Activated naive CD4-positive, alpha-beta T cell treated with anti-CD3 and anti-CD28 coated beads, Interleukin-2, amount 50 U/mL, for 24 hours (primary cell): ENCODE data around the gene TRAPPC10.

ENCODE experiments used
- H3K27ac Mint-ChIP-seq: one replicate; pipeline ENCODE4 v1.8.0; 2021; ENCODE audit warnings: mild to moderate bottlenecking, mixed read lengths
- H3K27me3 Mint-ChIP-seq: one replicate; pipeline ENCODE4 v1.8.0; 2021; ENCODE audit warnings: mixed read lengths
- H3K36me3 Mint-ChIP-seq: one replicate; pipeline ENCODE4 v1.8.0; 2021; ENCODE audit warnings: mixed read lengths
- H3K4me1 Mint-ChIP-seq: one replicate; pipeline ENCODE4 v1.8.0; 2021; ENCODE audit warnings: mixed read lengths
- H3K4me3 Mint-ChIP-seq: one replicate; pipeline ENCODE4 v1.8.0; 2021; ENCODE audit warnings: mild to moderate bottlenecking, mixed read lengths
- H3K9me3 Mint-ChIP-seq: one replicate; pipeline ENCODE4 v1.8.0; 2021; ENCODE audit warnings: mixed read lengths

Gene TRAPPC10

DNA sequence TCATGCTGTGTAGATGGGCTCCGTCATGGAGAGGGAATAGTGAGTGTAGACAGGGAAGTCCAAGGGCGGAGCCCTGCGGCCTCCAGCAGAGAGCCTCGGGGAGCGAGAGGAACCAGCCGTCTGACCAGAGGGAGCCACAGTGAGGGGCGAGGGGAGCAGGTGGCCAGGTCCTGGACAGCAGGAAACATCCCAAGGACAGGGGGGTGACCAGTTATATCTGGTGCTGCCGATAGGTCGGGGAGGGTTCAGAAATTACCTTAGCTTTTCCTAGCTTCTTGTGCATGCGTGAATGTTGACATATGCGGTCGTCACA is 46.5 kb downstream of the TRAPPC10 start:
- no peak overlapping the region for H3K4me3 Mint-ChIP-seq
- H3K4me1 Mint-ChIP-seq = peaks cover 18% of the 10 kb centered on the region
- no peaks in the 10 kb centered on the region for H3K27me3 Mint-ChIP-seq
- peak overlapping the region; percentile 74 for H3K27ac Mint-ChIP-seq
- H3K9me3 Mint-ChIP-seq = no peaks in the 10 kb centered on the region
- H3K36me3 Mint-ChIP-seq = peaks cover 7% of the 10 kb centered on the region

DNA sequence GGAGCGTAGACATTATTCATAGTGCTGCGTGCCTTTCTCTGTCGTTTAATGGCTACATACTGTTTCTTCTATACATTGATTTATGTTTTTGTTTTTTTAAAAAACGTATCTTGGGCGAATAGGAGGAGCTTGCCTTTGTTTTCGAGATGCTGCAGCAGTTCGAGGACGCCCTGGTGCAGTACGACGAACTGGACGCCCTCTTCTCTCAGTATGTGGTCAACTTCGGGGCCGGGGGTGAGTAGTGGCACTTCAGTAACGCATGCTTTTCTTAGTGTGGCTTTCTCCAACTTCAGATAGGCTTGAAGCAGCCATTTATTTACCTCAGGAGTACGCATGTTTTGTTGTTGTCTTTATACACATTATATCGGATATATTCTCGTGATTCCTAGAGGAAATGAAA is 46.9 kb downstream of the TRAPPC10 start:
- H3K27ac Mint-ChIP-seq = no peak overlapping the region
- no peaks in the 10 kb centered on the region for H3K9me3 Mint-ChIP-seq
- H3K4me1 Mint-ChIP-seq = peaks cover 22% of the 10 kb centered on the region
- H3K27me3 Mint-ChIP-seq = no peaks in the 10 kb centered on the region
- no peak overlapping the region for H3K4me3 Mint-ChIP-seq
- peaks cover 7% of the 10 kb centered on the region for H3K36me3 Mint-ChIP-seq

DNA sequence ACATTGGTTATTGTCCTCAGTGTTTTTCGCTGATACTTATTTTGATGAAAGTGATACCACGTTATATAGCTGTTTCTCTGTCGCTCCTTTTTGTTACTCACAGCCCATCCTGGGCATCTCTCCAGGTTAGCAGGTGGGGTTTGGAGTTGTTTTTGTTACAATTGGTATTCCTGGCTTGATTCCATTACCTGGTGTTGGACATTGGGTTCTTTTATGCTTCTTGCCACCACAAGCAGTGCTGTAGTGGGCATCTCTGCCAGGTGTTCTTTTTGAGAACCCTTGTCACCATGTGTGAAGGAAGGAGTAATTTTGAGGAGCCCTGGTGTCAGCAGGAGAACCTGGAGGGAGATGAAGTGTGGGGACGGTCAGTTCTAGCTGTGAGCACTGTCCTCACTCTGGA is 47.6 kb downstream of the TRAPPC10 start:
- Mint-ChIP-seq H3K27me3 (no peaks in the 10 kb centered on the region), H3K9me3 (no peaks in the 10 kb centered on the region), H3K36me3 (peaks cover 10% of the 10 kb centered on the region), H3K4me3 (no peak overlapping the region), H3K27ac (no peak overlapping the region), H3K4me1 (peaks cover 25% of the 10 kb centered on the region)

DNA sequence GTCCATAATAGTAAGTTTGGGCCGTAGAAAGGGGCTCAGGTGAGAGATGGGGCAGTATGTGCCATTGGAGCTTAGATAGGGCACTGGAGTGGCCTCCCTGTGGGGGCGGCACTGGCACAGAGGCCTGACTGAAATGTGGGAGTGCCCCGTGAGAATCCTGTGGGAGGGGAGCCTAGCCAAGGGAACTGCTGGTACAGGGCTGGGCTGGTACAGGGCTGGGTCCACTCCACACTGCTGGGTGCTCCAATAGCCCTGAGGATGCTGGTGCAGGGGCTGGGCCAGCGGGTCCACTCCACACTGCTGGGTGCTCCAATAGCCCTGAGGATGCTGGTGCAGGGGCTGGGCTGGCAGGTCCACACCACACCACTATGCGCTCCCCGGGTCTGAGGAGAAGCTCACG is 50.3 kb downstream of the TRAPPC10 start:
- no peak overlapping the region for H3K27ac Mint-ChIP-seq
- peaks cover 51% of the 10 kb centered on the region for H3K4me1 Mint-ChIP-seq
- no peaks in the 10 kb centered on the region for H3K27me3 Mint-ChIP-seq
- H3K4me3 Mint-ChIP-seq = no peak overlapping the region
- no peaks in the 10 kb centered on the region for H3K9me3 Mint-ChIP-seq
- peaks cover 14% of the 10 kb centered on the region for H3K36me3 Mint-ChIP-seq

DNA sequence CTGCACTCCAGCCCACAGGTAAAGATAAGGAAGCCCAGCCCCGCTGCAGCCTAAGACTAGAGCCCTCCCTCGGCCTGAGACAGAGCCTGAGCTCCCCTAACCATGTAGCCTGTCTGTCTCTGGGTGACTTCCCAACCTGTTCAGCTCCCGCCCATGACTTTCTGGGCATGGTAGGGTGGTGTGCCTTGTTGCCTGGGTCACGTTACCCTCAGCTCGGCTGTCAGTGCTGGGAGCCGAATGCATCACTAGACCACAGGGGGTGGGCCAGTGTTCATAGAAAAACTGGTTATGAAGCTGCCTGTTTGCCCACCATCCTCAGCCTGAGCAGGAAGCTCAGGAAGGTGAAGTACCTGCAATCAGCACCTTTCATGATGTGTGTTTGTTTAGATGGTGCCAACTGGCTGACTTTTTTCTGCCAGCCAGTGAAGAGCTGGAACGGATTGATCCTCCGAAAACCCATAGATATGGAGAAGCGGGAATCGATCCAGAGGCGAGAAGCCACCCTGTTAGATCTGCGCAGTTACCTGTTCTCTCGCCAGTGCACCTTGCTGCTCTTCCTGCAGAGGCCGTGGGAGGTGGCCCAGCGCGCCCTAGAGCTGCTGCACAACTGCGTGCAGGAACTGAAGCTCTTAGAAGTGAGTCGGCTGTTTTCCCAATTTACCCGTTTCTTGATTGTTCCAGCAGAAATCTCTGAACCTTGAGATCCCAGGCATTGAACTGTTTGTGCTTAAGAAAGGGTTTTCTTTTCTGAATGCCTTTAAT is 51.2 kb downstream of the TRAPPC10 start:
- H3K4me3 Mint-ChIP-seq = no peak overlapping the region
- no peaks in the 10 kb centered on the region for H3K27me3 Mint-ChIP-seq
- peaks cover 10% of the 10 kb centered on the region for H3K36me3 Mint-ChIP-seq
- H3K27ac Mint-ChIP-seq = peak overlapping the region; percentile 53
- H3K4me1 Mint-ChIP-seq = peaks cover 52% of the 10 kb centered on the region
- no peaks in the 10 kb centered on the region for H3K9me3 Mint-ChIP-seq

DNA sequence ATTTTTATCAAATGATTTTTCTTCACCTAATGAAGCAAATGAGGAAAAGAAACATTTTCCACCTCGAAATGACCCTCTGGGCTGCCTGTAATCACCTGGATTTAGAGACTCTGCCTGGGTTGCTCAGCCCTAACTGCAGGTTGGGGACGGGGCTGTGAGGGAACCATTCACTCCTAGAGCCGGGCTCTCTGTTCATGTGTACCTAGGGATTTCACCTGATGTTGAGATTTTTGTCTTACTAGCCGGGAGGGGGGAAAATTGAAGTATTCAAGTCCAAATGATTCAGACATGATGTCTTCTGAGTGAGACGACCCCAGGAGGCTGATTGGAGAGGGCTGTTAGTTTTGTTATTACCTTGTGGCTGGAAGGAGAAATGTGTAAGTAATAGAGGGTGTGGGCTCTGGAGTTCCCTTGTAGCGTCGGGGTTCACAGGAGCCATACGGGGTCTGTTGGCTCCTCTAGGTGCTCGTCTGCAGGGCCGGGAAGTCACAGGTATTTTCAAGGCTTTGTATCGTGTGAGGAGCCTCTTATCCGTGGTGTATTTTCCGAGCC is 52.8 kb downstream of the TRAPPC10 start:
- H3K36me3 Mint-ChIP-seq = peaks cover 8% of the 10 kb centered on the region
- H3K27ac Mint-ChIP-seq = peak overlapping the region; percentile 96
- peaks cover 62% of the 10 kb centered on the region for H3K4me1 Mint-ChIP-seq
- H3K4me3 Mint-ChIP-seq = peak overlapping the region; percentile 74
- no peaks in the 10 kb centered on the region for H3K9me3 Mint-ChIP-seq
- H3K27me3 Mint-ChIP-seq = no peaks in the 10 kb centered on the region

DNA sequence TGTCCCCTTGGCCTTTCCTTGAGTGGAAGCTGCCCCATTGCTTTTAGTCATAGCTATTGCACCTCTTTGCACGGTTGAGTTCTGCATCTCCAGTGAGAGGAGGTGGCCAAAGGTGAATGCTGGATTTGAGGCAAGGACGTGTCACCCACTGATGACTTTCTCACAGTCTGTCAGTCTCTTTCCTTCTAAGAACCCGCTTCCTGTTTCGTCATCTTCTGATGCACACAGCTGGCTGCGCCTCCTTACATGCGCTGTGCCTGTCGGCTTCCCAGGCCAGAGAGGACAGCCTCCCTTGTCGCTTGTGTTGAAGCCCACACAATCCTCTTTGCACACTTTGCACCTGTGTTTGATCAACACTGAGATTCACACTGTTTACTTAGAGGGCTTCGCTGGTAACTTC is 53.3 kb downstream of the TRAPPC10 start:
- Mint-ChIP-seq H3K9me3 (no peaks in the 10 kb centered on the region), H3K27ac (peak overlapping the region; percentile 96), H3K4me1 (peaks cover 64% of the 10 kb centered on the region), H3K4me3 (peak overlapping the region; percentile 74), H3K27me3 (no peaks in the 10 kb centered on the region), H3K36me3 (peaks cover 10% of the 10 kb centered on the region)

DNA sequence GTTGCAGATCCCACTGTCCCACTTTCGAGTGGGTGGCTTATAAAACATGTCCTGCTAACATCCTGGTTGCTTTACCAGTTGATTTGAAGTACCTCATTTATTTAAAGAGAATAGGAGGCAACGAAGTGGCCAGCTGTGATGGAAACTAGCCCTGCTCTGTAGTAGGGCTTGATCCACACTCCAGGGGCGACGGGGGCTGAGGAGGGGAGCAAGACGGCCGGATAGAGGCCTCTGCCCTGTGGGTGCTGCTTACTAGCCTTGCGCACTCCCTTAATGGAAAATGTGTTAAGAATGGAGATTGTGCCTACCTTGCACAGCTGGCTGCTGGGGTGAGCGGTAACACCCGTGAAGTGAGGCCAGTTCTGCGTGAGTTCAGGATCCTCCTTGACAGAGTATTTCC is 54.0 kb downstream of the TRAPPC10 start:
- peak overlapping the region; percentile 96 for H3K27ac Mint-ChIP-seq
- H3K27me3 Mint-ChIP-seq = no peaks in the 10 kb centered on the region
- H3K4me3 Mint-ChIP-seq = peak overlapping the region; percentile 74
- peaks cover 64% of the 10 kb centered on the region for H3K4me1 Mint-ChIP-seq
- H3K9me3 Mint-ChIP-seq = no peaks in the 10 kb centered on the region
- peaks cover 11% of the 10 kb centered on the region for H3K36me3 Mint-ChIP-seq

DNA sequence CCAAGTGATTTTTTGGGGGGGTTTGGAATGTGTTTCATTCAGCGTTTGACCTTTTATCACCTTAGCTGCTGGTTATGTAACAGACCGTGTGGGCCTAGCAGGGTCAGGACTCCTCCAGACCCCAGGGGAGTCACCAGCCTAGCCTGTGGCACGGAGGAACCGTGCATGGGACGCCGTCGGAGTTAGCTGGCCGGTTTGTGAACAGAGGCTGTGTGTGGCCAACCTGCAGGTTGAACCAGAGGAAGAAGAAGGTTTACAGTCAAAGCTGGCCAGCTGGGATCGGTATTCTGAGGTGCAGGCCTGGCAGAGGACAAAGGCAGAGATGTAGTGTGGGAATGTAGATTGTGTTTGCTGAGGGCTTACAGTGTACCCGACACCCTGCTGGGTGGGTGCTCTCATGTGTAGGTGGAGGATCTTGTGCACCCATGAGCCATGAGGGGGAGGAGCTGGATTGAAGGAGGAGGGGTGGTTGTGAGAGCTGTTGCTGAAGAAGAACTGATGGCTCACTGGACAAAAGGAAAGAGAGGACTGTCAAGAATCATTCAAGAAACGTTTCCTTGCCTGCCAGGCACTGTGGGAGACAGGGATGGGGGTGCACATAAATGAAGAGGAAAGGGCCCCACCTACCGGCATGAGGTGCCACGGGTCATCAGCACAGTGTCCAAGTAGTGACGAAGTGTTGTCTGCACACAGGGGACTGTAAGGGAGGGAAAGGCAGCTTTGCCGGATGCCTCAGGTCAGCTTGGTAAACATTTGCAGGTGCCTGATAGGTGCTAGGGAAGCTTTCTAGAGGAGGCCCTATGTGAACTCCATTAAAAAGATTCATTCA is 55.1 kb downstream of the TRAPPC10 start:
- Mint-ChIP-seq H3K27ac (peak overlapping the region; percentile 75), H3K4me3 (no peak overlapping the region), H3K4me1 (peaks cover 64% of the 10 kb centered on the region), H3K27me3 (no peaks in the 10 kb centered on the region), H3K9me3 (no peaks in the 10 kb centered on the region), H3K36me3 (peaks cover 13% of the 10 kb centered on the region)

DNA sequence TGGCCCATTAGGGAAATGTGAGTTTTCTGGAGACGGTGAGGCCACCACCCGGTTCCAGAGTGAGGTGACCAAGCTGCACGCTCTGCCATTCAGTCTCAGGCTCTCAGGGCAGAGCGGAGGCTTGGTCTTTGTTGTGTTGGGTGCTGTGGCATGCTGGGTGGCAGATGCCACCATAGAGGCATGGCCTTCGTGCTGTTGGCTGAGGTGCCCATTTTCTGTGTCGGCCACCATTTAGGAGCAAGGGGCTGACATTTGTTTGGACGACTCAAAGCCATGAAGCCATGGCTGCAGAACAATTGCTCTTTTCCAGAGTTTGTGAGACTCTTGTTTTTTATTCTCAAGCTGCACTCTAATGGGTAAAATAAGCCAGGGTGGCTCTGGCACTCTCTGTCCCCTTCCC is 58.3 kb downstream of the TRAPPC10 start:
- peaks cover 51% of the 10 kb centered on the region for H3K4me1 Mint-ChIP-seq
- H3K9me3 Mint-ChIP-seq = no peaks in the 10 kb centered on the region
- no peaks in the 10 kb centered on the region for H3K27me3 Mint-ChIP-seq
- H3K36me3 Mint-ChIP-seq = peaks cover 12% of the 10 kb centered on the region
- no peak overlapping the region for H3K4me3 Mint-ChIP-seq
- no peak overlapping the region for H3K27ac Mint-ChIP-seq

DNA sequence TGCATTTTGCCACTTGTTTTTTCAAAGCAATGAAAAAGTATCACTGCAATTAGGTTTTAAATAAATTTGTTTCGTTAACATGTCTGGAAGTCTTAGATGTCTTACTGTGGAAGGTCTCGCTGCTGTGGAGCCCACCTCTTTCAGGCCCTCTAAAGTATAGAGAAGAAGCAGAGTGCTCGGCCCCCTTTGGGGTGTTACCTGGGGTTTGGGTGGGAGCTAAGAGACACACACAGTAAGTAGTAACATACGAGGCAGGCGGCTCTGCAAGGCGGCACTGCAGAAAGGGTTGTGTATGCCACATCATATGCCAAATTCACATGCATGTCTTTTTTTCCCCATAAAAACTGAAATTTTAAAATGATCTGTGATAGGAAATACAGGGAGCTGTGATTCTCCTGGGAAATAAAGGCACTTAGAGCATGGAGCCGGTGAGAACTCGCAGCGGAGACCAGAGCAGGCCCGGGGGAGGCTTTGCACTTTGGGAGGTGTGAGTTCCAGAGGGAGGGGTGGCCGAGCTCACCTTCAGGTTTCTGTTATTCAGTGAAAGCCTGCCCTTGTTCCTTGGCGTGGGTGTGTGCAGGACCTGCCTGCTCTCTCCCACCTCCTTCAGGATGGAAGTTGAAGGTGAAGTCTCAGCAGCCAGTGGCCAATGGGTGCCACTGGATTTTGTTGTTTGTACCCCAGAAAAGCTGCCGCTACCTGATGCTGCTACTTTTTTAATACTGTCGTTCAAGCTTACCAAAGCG is 59.4 kb downstream of the TRAPPC10 start:
- peaks cover 14% of the 10 kb centered on the region for H3K36me3 Mint-ChIP-seq
- no peaks in the 10 kb centered on the region for H3K9me3 Mint-ChIP-seq
- H3K4me1 Mint-ChIP-seq = peaks cover 41% of the 10 kb centered on the region
- no peak overlapping the region for H3K4me3 Mint-ChIP-seq
- H3K27ac Mint-ChIP-seq = no peak overlapping the region
- no peaks in the 10 kb centered on the region for H3K27me3 Mint-ChIP-seq

DNA sequence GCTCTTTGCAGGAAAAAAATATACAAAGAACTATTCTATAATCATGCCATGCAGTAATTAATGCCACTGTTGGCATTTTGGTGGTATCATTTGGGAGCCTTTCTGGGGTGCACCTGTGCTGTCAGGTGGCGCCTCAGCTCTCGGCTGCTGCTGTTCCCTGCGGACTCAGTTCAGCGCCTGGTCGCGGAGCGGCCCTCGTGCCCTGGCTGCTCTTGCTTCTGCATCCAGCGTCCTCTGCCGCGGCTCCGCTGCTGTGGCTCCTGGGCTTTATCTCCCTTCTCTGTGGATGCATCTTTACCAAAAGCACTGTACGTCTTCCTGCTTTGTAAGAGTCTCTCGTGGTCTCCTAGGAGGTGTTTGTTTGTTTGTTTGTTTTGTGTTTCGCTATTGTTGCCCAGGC is 60.0 kb downstream of the TRAPPC10 start:
- Mint-ChIP-seq H3K27me3 (no peaks in the 10 kb centered on the region), H3K9me3 (no peaks in the 10 kb centered on the region), H3K4me1 (peaks cover 39% of the 10 kb centered on the region), H3K4me3 (no peak overlapping the region), H3K36me3 (peaks cover 16% of the 10 kb centered on the region), H3K27ac (peak overlapping the region; percentile 56)

DNA sequence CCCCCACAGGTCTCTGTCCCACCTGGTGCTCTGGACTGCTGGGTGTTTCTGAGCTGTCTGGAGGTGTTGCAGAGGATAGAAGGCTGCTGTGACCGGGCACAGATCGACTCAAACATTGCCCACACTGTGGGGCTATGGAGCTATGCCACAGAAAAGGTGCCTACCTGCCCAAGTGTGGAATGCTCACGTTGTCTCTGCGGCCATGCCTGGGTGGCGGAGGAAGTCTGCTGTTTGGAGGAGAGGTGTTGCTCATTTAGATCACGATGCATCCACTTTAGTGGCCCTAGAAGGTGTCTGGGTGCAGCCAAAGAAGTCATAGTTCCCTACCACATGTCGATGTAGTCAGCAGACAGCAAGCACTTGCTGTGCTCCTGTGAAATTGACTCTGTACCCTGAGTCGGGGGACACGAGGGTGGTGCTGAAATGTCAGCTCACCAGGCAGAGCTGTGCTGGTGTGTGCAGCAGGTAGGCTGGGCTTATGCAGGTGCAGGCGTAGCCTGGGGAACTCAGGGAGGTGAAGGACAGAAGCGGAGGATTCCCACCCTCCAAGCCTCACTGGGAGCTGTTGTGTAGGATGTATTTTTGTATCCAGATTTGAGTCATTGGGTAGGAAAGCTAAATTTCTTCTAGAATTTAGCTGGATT is 62.3 kb downstream of the TRAPPC10 start:
- Mint-ChIP-seq H3K9me3 (no peaks in the 10 kb centered on the region), H3K36me3 (peaks cover 23% of the 10 kb centered on the region), H3K4me3 (no peak overlapping the region), H3K27me3 (no peaks in the 10 kb centered on the region), H3K4me1 (peaks cover 41% of the 10 kb centered on the region), H3K27ac (no peak overlapping the region)

DNA sequence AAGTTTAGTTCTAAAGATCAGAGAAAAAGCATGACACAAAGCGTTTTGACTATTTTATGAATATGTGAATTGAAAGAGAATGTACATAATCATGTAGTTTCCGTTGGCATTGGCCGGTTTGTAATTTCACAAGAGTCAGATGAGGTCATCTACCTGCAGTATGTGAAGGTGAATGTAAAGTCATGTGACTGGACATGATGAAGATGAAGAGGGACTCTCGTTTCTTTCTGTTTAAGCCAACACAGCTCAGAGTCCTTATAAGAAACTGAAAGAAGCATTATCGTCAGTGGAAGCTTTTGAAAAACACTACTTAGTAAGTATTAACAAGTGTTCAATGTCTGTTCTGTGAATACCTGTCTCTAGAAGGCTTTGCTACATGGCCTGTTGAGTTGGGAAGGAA is 64.2 kb downstream of the TRAPPC10 start:
- H3K9me3 Mint-ChIP-seq = no peaks in the 10 kb centered on the region
- peaks cover 51% of the 10 kb centered on the region for H3K4me1 Mint-ChIP-seq
- peaks cover 23% of the 10 kb centered on the region for H3K36me3 Mint-ChIP-seq
- peak overlapping the region; percentile 36 for H3K27ac Mint-ChIP-seq
- H3K27me3 Mint-ChIP-seq = no peaks in the 10 kb centered on the region
- H3K4me3 Mint-ChIP-seq = no peak overlapping the region

DNA sequence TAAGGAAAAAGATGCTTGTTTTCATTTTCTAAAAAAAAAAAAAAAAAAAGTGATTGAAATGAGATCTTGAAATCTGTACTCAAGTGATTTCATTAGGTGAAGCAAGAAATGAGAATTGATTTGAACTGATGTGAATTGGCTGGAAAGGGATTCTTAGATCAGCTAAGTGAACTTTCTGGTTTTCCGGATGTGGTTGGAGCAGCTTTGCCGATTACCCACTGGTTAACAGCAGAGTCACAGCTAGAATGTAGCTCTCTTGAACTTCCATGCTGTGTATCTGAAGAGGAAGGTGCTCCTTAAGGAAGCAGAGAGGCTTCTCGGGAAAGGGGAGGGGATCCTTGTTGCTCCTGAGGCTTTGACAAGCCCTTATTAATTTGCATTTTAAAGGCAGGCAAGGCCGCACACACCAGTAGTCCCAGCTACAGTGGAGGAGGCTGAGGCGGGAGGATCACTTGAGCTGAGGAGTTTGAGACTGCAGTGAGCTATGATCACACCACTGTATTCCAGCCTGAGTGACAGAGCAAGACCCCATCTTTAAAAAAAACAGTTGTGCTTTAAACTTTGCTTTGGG is 66.4 kb downstream of the TRAPPC10 start:
- Mint-ChIP-seq H3K4me3 (no peak overlapping the region), H3K27me3 (no peaks in the 10 kb centered on the region), H3K36me3 (peaks cover 34% of the 10 kb centered on the region), H3K9me3 (no peaks in the 10 kb centered on the region), H3K27ac (peak overlapping the region; percentile 84), H3K4me1 (peaks cover 67% of the 10 kb centered on the region)
